ENCODE measurements around the gene EML4. TPM values are rescaled to one million over a fixed set of nuclear protein-coding genes. Genes with fewer than 3 reads are reported as not detected.
A peak's percentile ranks its signal among the peaks of the same experiment; 100 is the strongest.

Gene EML4
- total and polyA plus RNA-seq, 2 of the 13 experiments (the other 11 are each of a cell fraction or from before 2014, with no cell fraction given) = 243 to 476 TPM

- peak; percentile 47 for TF ChIP-seq ZNF407 (CRISPR knock-in tag; IDR thresholded peaks at IDR 0.05; ENCODE audit: not compliant biosample characterization)
- TF ChIP-seq SSRP1 (CRISPR knock-in tag; IDR thresholded peaks at IDR 0.05) = 0 out of 2 replicates have a peak, but pooled peaks have one; percentile 23
- no peak for TF ChIP-seq KLF16 (CRISPR knock-in tag; IDR thresholded peaks at IDR 0.05)
- no peak for TF ChIP-seq CBX1 (IDR thresholded peaks at IDR 0.05; ENCODE audit: low read depth)
- TF ChIP-seq YY1 (IDR thresholded peaks at IDR 0.05; ENCODE audit: insufficient read depth, insufficient replicate concordance, low read depth, low read length) = peak; percentile 88
- TF ChIP-seq CEBPG (CRISPR knock-in tag; IDR thresholded peaks at IDR 0.05) = peak; percentile 61; the same call in 1 of the 2 replicates
- peak; percentile 41; the same call in 1 of the 2 replicates for TF ChIP-seq FOSL1 (CRISPR knock-in tag; IDR thresholded peaks at IDR 0.05; ENCODE audit: borderline replicate concordance)
- TF ChIP-seq CCAR2 (optimal IDR thresholded peaks at IDR 0.05; ENCODE audit: low read depth, low read length) = peak; percentile 69
- TF ChIP-seq KDM2A (CRISPR knock-in tag; IDR thresholded peaks at IDR 0.05; ENCODE audit: borderline replicate concordance, low read depth) = no peak
- peak; percentile 16; the same call in 1 of the 2 replicates for TF ChIP-seq TFDP1 (CRISPR knock-in tag; IDR thresholded peaks at IDR 0.05; ENCODE audit: borderline replicate concordance)
- TF ChIP-seq RBFOX2 (IDR thresholded peaks at IDR 0.05; ENCODE audit: low read depth, low read length) = peak; percentile 25; the same call in 1 of the 2 replicates
- peak; percentile 49; the same call in 1 of the 2 replicates for TF ChIP-seq ZMYM4 (CRISPR knock-in tag; IDR thresholded peaks at IDR 0.05)
- TF ChIP-seq ZNF609 (CRISPR knock-in tag; IDR thresholded peaks at IDR 0.05; ENCODE audit: borderline replicate concordance) = no peak
Measured at GRCh38 chr2:42142547-42143184, 26.5 kb upstream of the EML4 start (continued).

All from HepG2 (cell line).